ENCODE results near the gene ARHGDIG. TPM values are rescaled to one million over a fixed set of nuclear protein-coding genes. Genes with fewer than 3 reads are reported as not detected.

ARHGDIG gene
- total RNA-seq, 1 experiment from 2014 or later = 5.9 TPM

- Histone ChIP-seq H3K56ac (ENCODE audit: insufficient read length, low read depth, low read length) (no peak overlapping the region), H3K4me2 (ENCODE audit: insufficient read depth, insufficient read length, low read length) (no peak overlapping the region), H4K8ac (replicated peaks; ENCODE audit: insufficient read length, low read depth, low read length) (no peak overlapping the region), H3K4me1 (ENCODE audit: insufficient read depth, low read length) (no peaks in the 10 kb centered on the region), H3K79me2 (ENCODE audit: insufficient read depth, low read length) (no peaks in the 10 kb centered on the region), H2BK20ac (ENCODE audit: low read depth, low read length, poor library complexity, severe bottlenecking) (no peak overlapping the region), H2BK15ac (ENCODE audit: low read depth, low read length) (no peak overlapping the region), H2BK5ac (ENCODE audit: insufficient read length, low read length) (no peak overlapping the region), H3T11ph (ENCODE audit: low read length) (no peak overlapping the region), H3K4ac (ENCODE audit: low read depth, low read length) (no peak overlapping the region), H3K9ac (ENCODE audit: extremely low read depth, insufficient read length, low read length) (no peak overlapping the region), H2BK120ac (ENCODE audit: low read depth, low read length, poor library complexity, severe bottlenecking) (no peak overlapping the region), H2AK5ac (ENCODE audit: insufficient read length, low read length) (no peak overlapping the region), H2AFZ (ENCODE audit: low read length) (no peak overlapping the region), H3K9me3 (ENCODE audit: control insufficient read depth, low read depth, low read length) (no peaks in the 10 kb centered on the region), H3K27ac (ENCODE audit: insufficient read length, low read depth, low read length) (no peak overlapping the region), H3K23ac (ENCODE audit: insufficient read length, low read depth, low read length) (no peak overlapping the region), H4K20me1 (ENCODE audit: control insufficient read depth, insufficient read depth, insufficient read length) (no peaks in the 10 kb centered on the region), H3K79me1 (ENCODE audit: insufficient read depth, low read depth, low read length, poor library complexity, severe bottlenecking) (no peaks in the 10 kb centered on the region), H3K14ac (ENCODE audit: insufficient read depth, low read length) (no peak overlapping the region), H3K27me3 (ENCODE audit: insufficient read depth, low read length) (peaks cover 3% of the 10 kb centered on the region; the same call in 1 of the 2 replicates), H4K5ac (ENCODE audit: insufficient read length, low read depth, low read length) (no peak overlapping the region), H3K23me2 (ENCODE audit: insufficient read length, low read depth, low read length, poor library complexity, severe bottlenecking) (peaks cover 8% of the 10 kb centered on the region), H4K91ac (ENCODE audit: insufficient read length, low read depth, low read length) (no peak overlapping the region), H3K18ac (ENCODE audit: insufficient read length, low read depth, low read length) (no peak overlapping the region), H2BK12ac (ENCODE audit: insufficient read length, low read depth, low read length) (no peak overlapping the region)
- no CpG with 5 or more reads among the region's 7 CpGs for WGBS (ENCODE audit: extremely low coverage, insufficient read length, low lambda C conversion rate)
- Mint-ChIP-seq H3K9me3 (no peaks in the 10 kb centered on the region), H3K27me3 (ENCODE audit: low read depth) (peaks cover 60% of the 10 kb centered on the region), H3K4me3 (peak overlapping the region; percentile 51 to 72; a peak in 4 of 5 replicates), H3K36me3 (ENCODE audit: insufficient read depth in 1 of 3, low read depth in 3 of 3) (no peaks in the 10 kb centered on the region), H3K4me1 (peaks cover 0 to 2% of the 10 kb centered on the region in 2 experiments; a peak in 1 of 4 replicates), H3K27ac (no peak overlapping the region)
- no peak for TF ChIP-seq CTCF (conservative IDR thresholded peaks at IDR 0.05)
- DNase-seq = no peak
Measured at GRCh38 chr16:279531-279930, 860 bp upstream of the ARHGDIG start.

Data from H9 (cell line).